Measurements from ENCODE around the gene SLC38A11. TPM values are rescaled to one million over a fixed set of nuclear protein-coding genes. Genes with fewer than 3 reads are reported as not detected.

SLC38A11 gene
- total and polyA plus RNA-seq, 2 of the 13 experiments (the other 11 are each of a cell fraction or from before 2014, with no cell fraction given), result 14.0 to 14.3 TPM

DNA sequence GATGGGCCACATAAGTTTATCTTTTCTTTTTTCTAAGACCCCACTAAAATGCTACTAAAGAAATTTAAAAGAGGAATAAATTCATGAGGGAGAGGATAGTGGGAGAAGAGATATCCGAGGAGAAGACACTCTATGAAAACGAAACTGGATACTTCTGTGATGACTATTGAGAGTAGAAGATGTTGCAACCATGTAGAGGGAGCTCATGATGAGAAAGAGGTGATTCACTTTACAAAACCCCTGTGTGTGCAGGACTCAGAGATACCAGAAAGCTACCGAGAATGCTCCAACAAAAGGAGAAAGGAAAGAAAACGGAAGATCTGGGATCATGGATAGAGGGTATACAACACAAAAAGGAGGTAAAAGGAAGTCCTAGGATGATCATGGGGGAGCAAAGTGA lies 34.9 kb downstream of the SLC38A11 start (continued):
- TF ChIP-seq, protein P1, sequence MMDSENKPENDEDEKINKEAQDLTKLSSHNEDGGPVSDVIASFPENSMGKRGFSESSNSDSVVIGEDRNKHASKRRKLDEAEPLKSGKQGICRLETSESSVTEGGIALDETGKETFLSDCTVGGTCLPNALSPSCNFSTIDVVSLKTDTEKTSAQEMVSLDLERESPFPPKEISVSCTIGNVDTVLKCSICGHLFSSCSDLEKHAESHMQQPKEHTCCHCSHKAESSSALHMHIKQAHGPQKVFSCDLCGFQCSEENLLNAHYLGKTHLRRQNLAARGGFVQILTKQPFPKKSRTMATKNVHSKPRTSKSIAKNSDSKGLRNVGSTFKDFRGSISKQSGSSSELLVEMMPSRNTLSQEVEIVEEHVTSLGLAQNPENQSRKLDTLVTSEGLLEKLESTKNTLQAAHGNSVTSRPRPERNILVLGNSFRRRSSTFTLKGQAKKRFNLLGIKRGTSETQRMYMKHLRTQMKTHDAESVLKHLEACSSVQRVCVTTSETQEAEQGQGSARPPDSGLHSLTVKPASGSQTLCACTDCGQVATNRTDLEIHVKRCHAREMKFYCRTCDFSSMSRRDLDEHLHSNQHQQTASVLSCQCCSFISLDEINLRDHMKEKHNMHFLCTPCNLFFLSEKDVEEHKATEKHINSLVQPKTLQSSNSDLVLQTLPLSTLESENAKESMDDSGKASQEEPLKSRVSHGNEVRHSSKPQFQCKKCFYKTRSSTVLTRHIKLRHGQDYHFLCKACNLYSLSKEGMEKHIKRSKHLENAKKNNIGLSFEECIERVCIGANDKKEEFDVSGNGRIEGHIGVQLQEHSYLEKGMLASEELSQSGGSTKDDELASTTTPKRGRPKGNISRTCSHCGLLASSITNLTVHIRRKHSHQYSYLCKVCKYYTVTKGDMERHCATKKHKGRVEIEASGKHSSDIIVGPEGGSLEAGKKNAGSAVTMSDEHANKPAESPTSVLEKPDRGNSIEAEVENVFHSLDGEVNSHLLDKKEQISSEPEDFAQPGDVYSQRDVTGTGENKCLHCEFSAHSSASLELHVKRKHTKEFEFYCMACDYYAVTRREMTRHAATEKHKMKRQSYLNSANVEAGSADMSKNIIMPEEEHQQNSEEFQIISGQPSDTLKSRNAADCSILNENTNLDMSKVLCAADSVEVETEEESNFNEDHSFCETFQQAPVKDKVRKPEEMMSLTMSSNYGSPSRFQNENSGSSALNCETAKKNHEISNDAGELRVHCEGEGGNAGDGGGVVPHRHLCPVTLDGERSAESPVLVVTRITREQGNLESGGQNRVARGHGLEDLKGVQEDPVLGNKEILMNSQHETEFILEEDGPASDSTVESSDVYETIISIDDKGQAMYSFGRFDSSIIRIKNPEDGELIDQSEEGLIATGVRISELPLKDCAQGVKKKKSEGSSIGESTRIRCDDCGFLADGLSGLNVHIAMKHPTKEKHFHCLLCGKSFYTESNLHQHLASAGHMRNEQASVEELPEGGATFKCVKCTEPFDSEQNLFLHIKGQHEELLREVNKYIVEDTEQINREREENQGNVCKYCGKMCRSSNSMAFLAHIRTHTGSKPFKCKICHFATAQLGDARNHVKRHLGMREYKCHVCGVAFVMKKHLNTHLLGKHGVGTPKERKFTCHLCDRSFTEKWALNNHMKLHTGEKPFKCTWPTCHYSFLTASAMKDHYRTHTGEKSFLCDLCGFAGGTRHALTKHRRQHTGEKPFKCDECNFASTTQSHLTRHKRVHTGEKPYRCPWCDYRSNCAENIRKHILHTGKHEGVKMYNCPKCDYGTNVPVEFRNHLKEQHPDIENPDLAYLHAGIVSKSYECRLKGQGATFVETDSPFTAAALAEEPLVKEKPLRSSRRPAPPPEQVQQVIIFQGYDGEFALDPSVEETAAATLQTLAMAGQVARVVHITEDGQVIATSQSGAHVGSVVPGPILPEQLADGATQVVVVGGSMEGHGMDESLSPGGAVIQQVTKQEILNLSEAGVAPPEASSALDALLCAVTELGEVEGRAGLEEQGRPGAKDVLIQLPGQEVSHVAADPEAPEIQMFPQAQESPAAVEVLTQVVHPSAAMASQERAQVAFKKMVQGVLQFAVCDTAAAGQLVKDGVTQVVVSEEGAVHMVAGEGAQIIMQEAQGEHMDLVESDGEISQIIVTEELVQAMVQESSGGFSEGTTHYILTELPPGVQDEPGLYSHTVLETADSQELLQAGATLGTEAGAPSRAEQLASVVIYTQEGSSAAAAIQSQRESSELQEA (CRISPR knock-in tag; IDR thresholded peaks at IDR 0.05; ENCODE audit: not compliant biosample characterization), result no peak
- TF ChIP-seq, protein P2, sequence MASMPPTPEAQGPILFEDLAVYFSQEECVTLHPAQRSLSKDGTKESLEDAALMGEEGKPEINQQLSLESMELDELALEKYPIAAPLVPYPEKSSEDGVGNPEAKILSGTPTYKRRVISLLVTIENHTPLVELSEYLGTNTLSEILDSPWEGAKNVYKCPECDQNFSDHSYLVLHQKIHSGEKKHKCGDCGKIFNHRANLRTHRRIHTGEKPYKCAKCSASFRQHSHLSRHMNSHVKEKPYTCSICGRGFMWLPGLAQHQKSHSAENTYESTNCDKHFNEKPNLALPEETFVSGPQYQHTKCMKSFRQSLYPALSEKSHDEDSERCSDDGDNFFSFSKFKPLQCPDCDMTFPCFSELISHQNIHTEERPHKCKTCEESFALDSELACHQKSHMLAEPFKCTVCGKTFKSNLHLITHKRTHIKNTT (CRISPR knock-in tag; IDR thresholded peaks at IDR 0.05), result no peak
- TF ChIP-seq ZNF205 (CRISPR knock-in tag; IDR thresholded peaks at IDR 0.05) (0 out of 2 replicates have a peak, but pooled peaks have one; percentile 21), HOXD1 (CRISPR knock-in tag; IDR thresholded peaks at IDR 0.05) (no peak), SP4 (CRISPR knock-in tag; IDR thresholded peaks at IDR 0.05) (no peak), PRDM15 (CRISPR knock-in tag; IDR thresholded peaks at IDR 0.05) (no peak), ZNF782 (CRISPR knock-in tag; IDR thresholded peaks at IDR 0.05; ENCODE audit: borderline replicate concordance) (no peak), TCF7 (IDR thresholded peaks at IDR 0.05; ENCODE audit: low read depth) (no peak), FOXP1 (IDR thresholded peaks at IDR 0.05) (no peak), FOXP1 (CRISPR knock-in tag; IDR thresholded peaks at IDR 0.05) (no peak), ZNF576 (CRISPR knock-in tag; IDR thresholded peaks at IDR 0.05) (no peak), ATF1 (CRISPR knock-in tag; IDR thresholded peaks at IDR 0.05) (no peak), HBP1 (CRISPR knock-in tag; IDR thresholded peaks at IDR 0.05; ENCODE audit: low read depth) (no peak), TEF (CRISPR knock-in tag; IDR thresholded peaks at IDR 0.05) (no peak), FOXK2 (IDR thresholded peaks at IDR 0.05) (no peak; the same call in 1 of the 2 replicates)

Measured in HepG2 (cell line).